ENCODE measurements around the gene AICDA. TPM values are rescaled to one million over a fixed set of nuclear protein-coding genes. Genes with fewer than 3 reads are reported as not detected.

The AICDA gene
- total RNA-seq, 1 donor from 2014 or later = not detected

GRCh38 chr12:8606890-8607289 lies 5.8 kb downstream of the AICDA start:
- Histone ChIP-seq H3K36me3 (no peaks in the 10 kb centered on the region), H2AFZ (replicated peaks) (peak overlapping the region; percentile 50), H3K27ac (no peak overlapping the region), H3K79me2 (ENCODE audit: low read depth) (no peaks in the 10 kb centered on the region), H3K4me2 (no peak overlapping the region), H3K4me1 (peaks cover 5% of the 10 kb centered on the region), H3K27me3 (no peaks in the 10 kb centered on the region), H4K20me1 (ENCODE audit: low read depth) (no peaks in the 10 kb centered on the region), H3K9ac (no peak overlapping the region), H3K4me3 (no peak overlapping the region), H3K9me3 (ENCODE audit: low read depth) (no peaks in the 10 kb centered on the region), H3F3A (ENCODE audit: low read depth) (no peaks in the 10 kb centered on the region)
- DNase-seq (ENCODE audit: low spot score) = no peak
- H3K4me1 Mint-ChIP-seq = peaks cover 8% of the 10 kb centered on the region
- TF ChIP-seq EZH2phosphoT487 (IDR thresholded peaks at IDR 0.05) (no peak), CTCF (IDR thresholded peaks at IDR 0.05) (no peak), EZH2 (IDR thresholded peaks at IDR 0.05) (no peak)
- H3K9me3 Mint-ChIP-seq = no peaks in the 10 kb centered on the region
- no peaks in the 10 kb centered on the region for H3K36me3 Mint-ChIP-seq
- no peaks in the 10 kb centered on the region for H3K27me3 Mint-ChIP-seq (ENCODE audit: insufficient read depth, low read depth)
- H3K27ac Mint-ChIP-seq = no peak overlapping the region
- no peak overlapping the region for H3K4me3 Mint-ChIP-seq

- no peaks in the 10 kb centered on the region for H3K36me3 Mint-ChIP-seq
- Histone ChIP-seq H3K4me3 (no peak overlapping the region), H3K4me2 (no peak overlapping the region), H3K9ac (no peak overlapping the region), H3K27ac (no peak overlapping the region), H3F3A (ENCODE audit: low read depth) (no peaks in the 10 kb centered on the region), H3K27me3 (no peaks in the 10 kb centered on the region), H3K4me1 (peaks cover 5% of the 10 kb centered on the region), H4K20me1 (ENCODE audit: low read depth) (no peaks in the 10 kb centered on the region), H3K36me3 (no peaks in the 10 kb centered on the region), H3K9me3 (ENCODE audit: low read depth) (no peaks in the 10 kb centered on the region), H3K79me2 (ENCODE audit: low read depth) (no peaks in the 10 kb centered on the region), H2AFZ (replicated peaks) (no peak overlapping the region)
- DNase-seq (ENCODE audit: low spot score) = no peak
- no peak overlapping the region for H3K4me3 Mint-ChIP-seq
- no peak overlapping the region for H3K27ac Mint-ChIP-seq
- H3K9me3 Mint-ChIP-seq = no peaks in the 10 kb centered on the region
- H3K4me1 Mint-ChIP-seq = no peaks in the 10 kb centered on the region
- H3K27me3 Mint-ChIP-seq (ENCODE audit: insufficient read depth, low read depth) = no peaks in the 10 kb centered on the region
- no peak for TF ChIP-seq CTCF (IDR thresholded peaks at IDR 0.05)
- TF ChIP-seq EZH2phosphoT487 (IDR thresholded peaks at IDR 0.05) = no peak
- TF ChIP-seq EZH2 (IDR thresholded peaks at IDR 0.05) = no peak
Measured at GRCh38 chr12:8605057-8605456, 7.6 kb downstream of the AICDA start.

- no peaks in the 10 kb centered on the region for H3K27me3 Mint-ChIP-seq (ENCODE audit: insufficient read depth, low read depth)
- no peak for DNase-seq (ENCODE audit: low spot score)
- no peak overlapping the region for H3K27ac ChIP-seq
- peaks cover 5% of the 10 kb centered on the region for H3K4me1 ChIP-seq
- no peaks in the 10 kb centered on the region for H3K36me3 Mint-ChIP-seq
- H3K9me3 ChIP-seq (ENCODE audit: low read depth) = no peaks in the 10 kb centered on the region
- no peaks in the 10 kb centered on the region for H3K4me1 Mint-ChIP-seq
- H3K27me3 ChIP-seq = no peaks in the 10 kb centered on the region
- no peaks in the 10 kb centered on the region for H3F3A ChIP-seq (ENCODE audit: low read depth)
- H2AFZ ChIP-seq (replicated peaks) = peak overlapping the region; percentile 90
- H3K36me3 ChIP-seq = no peaks in the 10 kb centered on the region
- no peak overlapping the region for H3K27ac Mint-ChIP-seq
- H3K4me2 ChIP-seq = no peak overlapping the region
- no peak for TF ChIP-seq EZH2 (IDR thresholded peaks at IDR 0.05)
- TF ChIP-seq CTCF (IDR thresholded peaks at IDR 0.05) = peak; percentile 47
- TF ChIP-seq EZH2phosphoT487 (IDR thresholded peaks at IDR 0.05) = no peak
- H3K79me2 ChIP-seq (ENCODE audit: low read depth) = no peaks in the 10 kb centered on the region
- H3K9ac ChIP-seq = no peak overlapping the region
- no peak overlapping the region for H3K4me3 ChIP-seq
- H3K9me3 Mint-ChIP-seq = no peaks in the 10 kb centered on the region
- H3K4me3 Mint-ChIP-seq = no peak overlapping the region
- H4K20me1 ChIP-seq (ENCODE audit: low read depth) = no peaks in the 10 kb centered on the region
Measured at GRCh38 chr12:8603856-8604255, 8.8 kb downstream of the AICDA start.
